ENCODE results near the gene ADAMTSL4. TPM values are rescaled to one million over a fixed set of nuclear protein-coding genes. Genes with fewer than 3 reads are reported as not detected.

ADAMTSL4 gene
- total RNA-seq, 1 donor from 2014 or later = 6.7 TPM

- H3K4me3 Mint-ChIP-seq (ENCODE audit: unreplicated experiment) = peak overlapping the region; percentile 81
These were observed 11.5 kb downstream of the ADAMTSL4 start for GRCh38 chr1:150560576-150561253.

GRCh38 chr1:150561254-150561973 is 12.2 kb downstream of the ADAMTSL4 start:
- Mint-ChIP-seq H3K4me3 (ENCODE audit: unreplicated experiment) (peak overlapping the region; percentile 81), H3K27me3 (ENCODE audit: low read depth, unreplicated experiment) (no peaks in the 10 kb centered on the region), H3K36me3 (ENCODE audit: low read depth, unreplicated experiment) (peaks cover 2% of the 10 kb centered on the region), H3K9me3 (ENCODE audit: unreplicated experiment) (no peaks in the 10 kb centered on the region), H3K27ac (ENCODE audit: unreplicated experiment) (peak overlapping the region; percentile 100), H3K4me1 (ENCODE audit: low read depth, unreplicated experiment) (peaks cover 41% of the 10 kb centered on the region)
- no peaks in the 10 kb centered on the region for H3K9me3 ChIP-seq (ENCODE audit: insufficient read depth, low read depth, low read length)
- H3K27ac ChIP-seq (ENCODE audit: low read depth, low read length) = peak overlapping the region; percentile 100
- peak overlapping the region; percentile 61 for H2AFZ ChIP-seq (ENCODE audit: low read depth, low read length)
- H3K79me2 ChIP-seq (ENCODE audit: insufficient read depth, low read length) = peaks cover 52% of the 10 kb centered on the region
- peak overlapping the region; percentile 63 for H3K4me3 ChIP-seq (ENCODE audit: insufficient read depth, low read depth, low read length)
- no peak for TF ChIP-seq EZH2 (IDR thresholded peaks at IDR 0.05; ENCODE audit: insufficient read depth, low read length)
- TF ChIP-seq CTCF (IDR thresholded peaks at IDR 0.05; ENCODE audit: insufficient read depth, low read depth, low read length) = no peak
- peaks cover 42% of the 10 kb centered on the region for H3K4me1 ChIP-seq (ENCODE audit: insufficient read depth, low read length)
- H3K36me3 ChIP-seq (ENCODE audit: insufficient read depth, low read length) = no peaks in the 10 kb centered on the region
- H3K4me2 ChIP-seq (ENCODE audit: low read length) = peak overlapping the region; percentile 96
- H3K9ac ChIP-seq (ENCODE audit: low read length) = peak overlapping the region; percentile 99
- peaks cover 18% of the 10 kb centered on the region for H4K20me1 ChIP-seq (ENCODE audit: insufficient read depth, low read length)
- no peaks in the 10 kb centered on the region for H3K27me3 ChIP-seq (ENCODE audit: insufficient read depth, low read length)
- DNase-seq (ENCODE audit: low read depth) (peak; percentile 98), FAIRE-seq (peak; percentile 50)

More at GRCh38 chr1:150560576-150561253, 11.5 kb downstream of the ADAMTSL4 start:
- Histone ChIP-seq H3K9me3 (ENCODE audit: insufficient read depth, low read depth, low read length) (no peaks in the 10 kb centered on the region), H3K79me2 (ENCODE audit: insufficient read depth, low read length) (peaks cover 45% of the 10 kb centered on the region), H3K9ac (ENCODE audit: low read length) (peak overlapping the region; percentile 99), H3K27me3 (ENCODE audit: insufficient read depth, low read length) (no peaks in the 10 kb centered on the region), H3K4me3 (ENCODE audit: insufficient read depth, low read depth, low read length) (peak overlapping the region; percentile 63), H2AFZ (ENCODE audit: low read depth, low read length) (peak overlapping the region; percentile 61), H3K27ac (ENCODE audit: low read depth, low read length) (peak overlapping the region; percentile 100), H3K4me2 (ENCODE audit: low read length) (peak overlapping the region; percentile 96), H4K20me1 (ENCODE audit: insufficient read depth, low read length) (peaks cover 22% of the 10 kb centered on the region), H3K36me3 (ENCODE audit: insufficient read depth, low read length) (no peaks in the 10 kb centered on the region), H3K4me1 (ENCODE audit: insufficient read depth, low read length) (peaks cover 42% of the 10 kb centered on the region)
- peaks cover 2% of the 10 kb centered on the region for H3K36me3 Mint-ChIP-seq (ENCODE audit: low read depth, unreplicated experiment)
- TF ChIP-seq CTCF (IDR thresholded peaks at IDR 0.05; ENCODE audit: insufficient read depth, low read depth, low read length) = peak; percentile 65
- TF ChIP-seq EZH2 (IDR thresholded peaks at IDR 0.05; ENCODE audit: insufficient read depth, low read length) = no peak
- peaks cover 38% of the 10 kb centered on the region for H3K4me1 Mint-ChIP-seq (ENCODE audit: low read depth, unreplicated experiment)
- FAIRE-seq (no peak), DNase-seq (ENCODE audit: low read depth) (no peak)
- H3K27me3 Mint-ChIP-seq (ENCODE audit: low read depth, unreplicated experiment) = no peaks in the 10 kb centered on the region
- H3K9me3 Mint-ChIP-seq (ENCODE audit: unreplicated experiment) = no peaks in the 10 kb centered on the region
- peak overlapping the region; percentile 100 for H3K27ac Mint-ChIP-seq (ENCODE audit: unreplicated experiment)

Measured in astrocyte (in vitro differentiated cells and primary cell).